GM10248 (cell line): ENCODE results near the gene SPDYC.

Source experiments
- CTCF ChIA-PET: fragments of 300-600 bp; sonication (Branson Sonifier 250); formaldehyde crosslinking; extraction: SDS; loops from one replicate; lab custom pipeline; 2021; ENCODE audit warnings: antibody characterized with exemption; lab: Yijun Ruan, JAX
- POLR2A ChIA-PET: fragments of 350-650 bp; sonication (Branson Sonifier 250); formaldehyde crosslinking; extraction: SDS; loops from one replicate; lab custom pipeline; 2020; ENCODE audit warnings: antibody characterized with exemption; lab: Yijun Ruan, JAX
- DNase-seq: peaks from one replicate; pipeline ENCODE4 v3.0.0; 2012; ENCODE audit errors: extremely low spot score
- CTCF ChIP-seq: IDR thresholded peaks from 2 replicates; pipeline ENCODE4 v1.5.1; 2012; ENCODE audit warnings: mild to moderate bottlenecking, low read depth; ENCODE audit errors: extremely low read depth, missing control alignments, control extremely low read depth

The SPDYC gene

GRCh38 chr11:65125197-65126056 lies 44.6 kb upstream of the SPDYC start:
- no peak for DNase-seq
- no peak for TF ChIP-seq CTCF
- CTCF ChIA-PET = interaction anchor here (0.7 to 2.0 kb wide), 5 partner anchors 9 to 113 kb away, joined by 3 to 9 read pairs (median 5); partner anchors contain the start of genes CAPN1, TM7SF2 and ZNHIT2
- POLR2A ChIA-PET = interaction anchor here (1.0 kb wide), 1 partner anchor 9 kb away, joined by 3 read pairs; no protein-coding TSS in a partner anchor

GRCh38 chr11:65126624-65127274 lies 43.3 kb upstream of the SPDYC start:
- POLR2A ChIA-PET = no interaction called here
- DNase-seq = no peak
- TF ChIP-seq CTCF = no peak
- CTCF ChIA-PET = interaction anchor here (1.0 to 1.8 kb wide), 2 partner anchors 10 to 13 kb away, joined by 3 to 6 read pairs; partner anchors contain the start of gene ZNHIT2

DNA sequence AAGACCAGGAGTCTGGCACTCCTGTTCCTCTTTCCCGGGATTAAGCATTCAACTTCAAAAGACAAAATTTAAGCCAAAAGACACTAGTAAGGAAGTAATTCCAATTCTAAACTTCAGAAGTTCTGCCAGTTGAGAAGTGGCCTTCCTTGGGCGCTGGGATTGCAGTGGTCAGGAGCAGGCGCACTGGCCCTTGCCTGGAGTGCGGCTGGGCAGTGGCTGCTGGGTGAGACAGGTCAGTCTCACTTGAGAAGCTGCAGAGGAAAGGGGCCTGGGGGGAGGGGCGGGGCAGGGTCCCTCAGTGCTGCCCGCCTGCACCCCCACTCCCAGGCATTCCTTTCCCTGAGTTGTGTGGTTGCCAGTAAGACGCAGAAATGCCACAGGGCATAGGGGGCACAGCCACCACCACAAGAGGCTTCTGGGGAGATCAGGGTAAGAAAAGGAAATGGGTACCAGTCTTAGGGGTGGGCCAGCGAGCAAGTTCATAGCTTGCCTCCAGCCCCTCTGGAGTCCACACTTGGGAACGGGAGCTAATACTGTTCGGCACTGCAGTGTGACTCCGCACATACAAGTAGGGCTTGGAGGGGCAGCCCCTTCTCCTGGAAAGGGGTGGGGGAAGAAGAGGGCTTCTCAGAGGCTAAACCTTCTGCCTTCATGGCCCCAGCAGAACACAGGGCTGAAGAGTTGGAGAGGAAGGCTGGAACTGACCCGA lies 42.4 kb upstream of the SPDYC start:
- CTCF ChIA-PET = interaction anchor here (1.8 to 5.1 kb wide), 3 partner anchors 10 to 15 kb away, joined by 6 to 24 read pairs (median 13); partner anchors contain the start of genes TM7SF2 and ZNHIT2
- POLR2A ChIA-PET = interaction anchor here (0.5 to 0.6 kb wide), 2 partner anchors 240 to 275 kb away, joined by 3 to 7 read pairs; no protein-coding TSS in a partner anchor

GRCh38 chr11:65128182-65129145 lies 41.6 kb upstream of the SPDYC start:
- ChIA-PET POLR2A (interaction anchor here (0.5 to 0.6 kb wide), 2 partner anchors 239 to 274 kb away, joined by 3 to 7 read pairs; no protein-coding TSS in a partner anchor), CTCF (interaction anchor here (1.2 to 5.1 kb wide), 4 partner anchors 11 to 53 kb away, joined by 3 to 24 read pairs (median 9); partner anchors contain the start of genes CAPN1, TM7SF2 and ZNHIT2)
- DNase-seq = no peak
- TF ChIP-seq CTCF = no peak

More for the DNA sequence above, 42.4 kb upstream of the SPDYC start:
- TF ChIP-seq CTCF = no peak
- no peak for DNase-seq

GRCh38 chr11:65129649-65130441 lies 40.2 kb upstream of the SPDYC start:
- peak; percentile 11 for TF ChIP-seq CTCF
- ChIA-PET POLR2A (interaction anchor here (0.6 to 1.2 kb wide), 3 partner anchors 8 to 600 kb away, joined by 4 to 6 read pairs (median 5); partner anchors contain the start of genes FAU and MRPL49), CTCF (interaction anchor here (1.0 to 5.1 kb wide), 4 partner anchors 9 to 52 kb away, joined by 3 to 24 read pairs (median 9); partner anchors contain the start of genes CAPN1, TM7SF2 and ZNHIT2)
- DNase-seq = no peak
